HFFc6 (cell line): ENCODE measurements around the gene ZNF644. TPM values are rescaled to one million over a fixed set of nuclear protein-coding genes. Genes with fewer than 3 reads are reported as not detected.

ENCODE experiments used
- DNase-seq: peaks from one replicate; pipeline ENCODE4 v3.0.0-alpha.2; 2018
- H3K27ac Mint-ChIP-seq: 2 replicates; pipeline ENCODE4 v1.8.0; 2020; ENCODE audit warnings: mild to moderate bottlenecking, mixed read lengths
- H3K27me3 Mint-ChIP-seq: 2 replicates; pipeline ENCODE4 v1.8.0; 2021; ENCODE audit warnings: mild to moderate bottlenecking, moderate library complexity, mixed read lengths; ENCODE audit not compliant: insufficient read depth
- H3K36me3 Mint-ChIP-seq: 2 replicates; pipeline ENCODE4 v1.8.0; 2021; ENCODE audit warnings: low read depth, mixed read lengths
- H3K4me1 Mint-ChIP-seq: 2 replicates; pipeline ENCODE4 v1.8.0; 2020; ENCODE audit warnings: low read depth, mixed read lengths
- H3K4me3 Mint-ChIP-seq: 2 replicates; pipeline ENCODE4 v1.8.0; 2020; ENCODE audit warnings: mild to moderate bottlenecking, moderate library complexity, mixed read lengths
- H3K9me3 Mint-ChIP-seq: 2 replicates; pipeline ENCODE4 v1.8.0; 2020; ENCODE audit warnings: mild to moderate bottlenecking, mixed read lengths
- total RNA-seq, 6 experiments: library from RNA; stranded (reverse); fragmentation: NEBNext Ultra II Directional; extraction: Animal tissue kit (Norgen Biotek cat#: 25700); gene quantifications; 2 replicates in 1 of 6; 3 replicates in 5 of 6; pipeline ENCODE4 v1.2.3, GENCODE V29; 2021
- TF ChIP-seq, protein P1 (sequence below): fragments of 200-600 bp; sonication (generic); IDR thresholded peaks from 2 replicates; pipeline ENCODE4 v1.5.0; 2021; ENCODE audit warnings: antibody characterized with exemption, mild to moderate bottlenecking

The ZNF644 gene
- total RNA-seq, 6 experiments from 2014 or later: 27.3 to 33.2 (median 30.9) TPM

DNA sequence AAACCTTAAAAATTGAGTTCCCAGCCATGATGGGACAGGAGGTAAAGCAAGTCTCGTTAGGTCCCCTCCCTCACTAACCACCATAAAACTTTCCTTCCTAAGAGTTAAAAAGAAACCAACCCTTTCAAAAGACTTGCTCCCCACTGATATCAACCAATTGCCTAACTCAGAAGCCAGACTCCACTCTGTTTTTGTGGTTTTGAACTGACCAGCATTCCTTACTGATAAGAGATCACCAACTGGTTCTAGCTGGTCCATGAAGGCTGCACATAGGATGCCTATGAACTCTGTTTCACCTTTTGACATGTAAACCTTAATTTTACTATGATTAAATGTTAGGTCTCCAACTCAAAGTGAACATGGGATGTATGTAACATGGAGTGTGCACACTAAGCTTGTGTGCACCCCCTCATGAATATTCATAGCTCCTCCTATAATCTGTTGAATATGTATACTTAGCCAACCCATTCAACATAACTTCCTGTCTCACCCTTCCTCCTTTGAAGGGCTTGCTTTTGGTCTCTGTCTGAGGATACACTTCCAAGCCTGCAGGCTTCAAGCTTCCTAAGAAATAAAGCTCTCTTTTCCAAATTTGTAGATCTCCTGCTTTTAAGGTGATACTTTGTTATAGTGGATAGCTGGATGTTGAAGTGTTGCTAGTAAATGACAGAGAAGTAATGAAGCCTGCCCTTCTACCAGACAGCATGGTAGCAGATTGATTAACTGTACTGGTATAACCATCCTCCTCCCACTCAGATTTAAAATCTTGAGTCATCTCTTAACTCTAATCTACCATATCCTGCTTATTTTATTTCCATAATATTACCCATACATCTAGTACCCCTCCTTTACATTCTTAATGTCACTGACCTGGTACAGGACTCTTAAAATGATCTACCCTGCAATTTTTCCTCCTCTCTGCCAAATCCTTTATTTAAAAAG is 95.6 kb downstream of the ZNF644 start:
- DNase-seq: peak; percentile 75
- Mint-ChIP-seq H3K9me3 (no peaks in the 10 kb centered on the region), H3K4me1 (peaks cover 65% of the 10 kb centered on the region), H3K36me3 (peaks cover 28% of the 10 kb centered on the region), H3K27ac (peak overlapping the region; percentile 86), H3K4me3 (peak overlapping the region; percentile 73), H3K27me3 (peaks cover 3% of the 10 kb centered on the region; the same call in 1 of the 2 replicates)
- TF ChIP-seq, protein P1, sequence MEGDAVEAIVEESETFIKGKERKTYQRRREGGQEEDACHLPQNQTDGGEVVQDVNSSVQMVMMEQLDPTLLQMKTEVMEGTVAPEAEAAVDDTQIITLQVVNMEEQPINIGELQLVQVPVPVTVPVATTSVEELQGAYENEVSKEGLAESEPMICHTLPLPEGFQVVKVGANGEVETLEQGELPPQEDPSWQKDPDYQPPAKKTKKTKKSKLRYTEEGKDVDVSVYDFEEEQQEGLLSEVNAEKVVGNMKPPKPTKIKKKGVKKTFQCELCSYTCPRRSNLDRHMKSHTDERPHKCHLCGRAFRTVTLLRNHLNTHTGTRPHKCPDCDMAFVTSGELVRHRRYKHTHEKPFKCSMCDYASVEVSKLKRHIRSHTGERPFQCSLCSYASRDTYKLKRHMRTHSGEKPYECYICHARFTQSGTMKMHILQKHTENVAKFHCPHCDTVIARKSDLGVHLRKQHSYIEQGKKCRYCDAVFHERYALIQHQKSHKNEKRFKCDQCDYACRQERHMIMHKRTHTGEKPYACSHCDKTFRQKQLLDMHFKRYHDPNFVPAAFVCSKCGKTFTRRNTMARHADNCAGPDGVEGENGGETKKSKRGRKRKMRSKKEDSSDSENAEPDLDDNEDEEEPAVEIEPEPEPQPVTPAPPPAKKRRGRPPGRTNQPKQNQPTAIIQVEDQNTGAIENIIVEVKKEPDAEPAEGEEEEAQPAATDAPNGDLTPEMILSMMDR: no peak

DNA sequence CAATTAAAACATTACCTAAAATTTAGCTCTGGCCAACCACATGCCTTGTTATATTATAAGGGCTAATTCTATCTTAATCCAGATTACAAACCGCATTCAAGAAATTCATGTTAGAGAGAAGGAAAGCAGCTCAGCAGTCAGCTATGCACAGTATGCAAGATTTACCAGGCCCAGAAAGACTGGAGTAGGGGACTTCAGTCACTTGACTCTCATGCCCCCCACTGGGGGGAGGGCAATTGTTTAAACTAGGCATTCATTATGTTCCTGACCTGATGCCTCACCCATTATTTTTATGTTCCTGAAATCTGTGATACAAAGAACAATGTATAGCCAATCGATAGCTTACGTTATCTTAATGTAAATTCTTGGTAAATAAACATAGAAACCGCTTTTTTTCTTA is 96.9 kb downstream of the ZNF644 start:
- Mint-ChIP-seq H3K27me3 (peaks cover 3% of the 10 kb centered on the region; the same call in 1 of the 2 replicates), H3K4me1 (peaks cover 70% of the 10 kb centered on the region), H3K36me3 (peaks cover 28% of the 10 kb centered on the region), H3K27ac (no peak overlapping the region), H3K9me3 (no peaks in the 10 kb centered on the region), H3K4me3 (no peak overlapping the region)
- TF ChIP-seq, protein P1: no peak
- DNase-seq: no peak

DNA sequence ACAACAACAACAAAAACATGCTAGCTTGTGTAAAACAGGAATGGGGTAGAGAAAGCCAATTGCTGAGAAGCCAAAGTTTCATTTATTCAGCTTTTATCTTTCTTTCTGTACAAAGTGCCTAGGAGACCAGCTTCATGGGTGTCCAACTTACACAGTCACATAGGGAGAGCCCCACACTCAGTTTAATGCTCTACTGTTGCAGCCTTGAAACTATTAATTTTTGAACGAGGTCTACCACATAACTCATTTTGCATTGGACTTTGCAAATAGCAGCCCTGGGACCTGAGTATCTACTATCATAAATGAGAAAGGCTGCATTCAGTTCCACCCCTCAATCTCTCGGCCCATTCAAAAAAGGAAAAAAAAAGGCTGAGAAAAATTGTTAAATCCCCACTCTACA is 98.8 kb downstream of the ZNF644 start:
- Mint-ChIP-seq H3K36me3 (peaks cover 19% of the 10 kb centered on the region; the same call in 1 of the 2 replicates), H3K27ac (peak overlapping the region; percentile 64), H3K27me3 (peaks cover 3% of the 10 kb centered on the region; the same call in 1 of the 2 replicates), H3K4me1 (peaks cover 71% of the 10 kb centered on the region), H3K4me3 (peak overlapping the region; percentile 12; the same call in 1 of the 2 replicates), H3K9me3 (no peaks in the 10 kb centered on the region)
- DNase-seq: no peak
- TF ChIP-seq, protein P1: no peak

DNA sequence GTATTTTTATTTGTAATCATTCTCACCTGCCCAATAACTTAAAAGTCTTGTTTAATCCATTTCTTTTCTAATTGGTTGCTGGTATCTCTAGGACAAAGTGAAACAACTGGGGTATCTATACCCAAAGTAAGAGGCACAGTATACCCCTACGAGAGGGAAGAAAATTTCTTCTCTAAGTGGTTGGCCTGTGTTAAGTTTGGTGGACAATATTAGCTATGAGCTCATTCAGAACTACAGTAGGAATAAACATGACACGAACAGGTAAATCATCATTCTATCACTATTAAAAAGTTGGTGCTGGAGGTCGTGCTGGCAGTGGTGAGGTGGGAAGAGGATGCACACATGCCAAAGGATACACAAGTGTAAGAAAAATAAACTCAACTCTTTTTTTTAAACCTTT is 99.6 kb downstream of the ZNF644 start:
- peaks cover 3% of the 10 kb centered on the region; the same call in 1 of the 2 replicates for H3K27me3 Mint-ChIP-seq

DNA sequence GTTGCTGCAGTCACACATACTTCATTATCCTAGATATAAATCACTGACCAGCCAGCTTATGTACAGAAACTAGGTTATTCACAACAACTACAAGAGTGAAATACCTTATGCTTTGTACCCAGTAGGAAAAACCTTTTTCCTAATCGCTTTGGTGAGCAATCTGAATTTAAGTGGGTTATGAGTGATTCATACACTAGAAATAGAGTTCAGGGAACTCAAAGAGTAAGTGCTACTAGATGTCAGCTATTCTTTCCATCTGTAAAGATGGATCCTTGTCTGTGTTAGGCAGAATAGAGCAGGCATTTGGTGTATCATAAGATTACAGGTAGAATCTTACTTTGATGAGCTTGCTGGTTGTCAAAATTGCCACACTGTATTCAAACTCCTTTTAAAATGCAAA is 101.9 kb downstream of the ZNF644 start:
- Mint-ChIP-seq H3K4me3 (no peak overlapping the region), H3K4me1 (peaks cover 49% of the 10 kb centered on the region), H3K9me3 (no peaks in the 10 kb centered on the region), H3K36me3 (peaks cover 13% of the 10 kb centered on the region), H3K27ac (no peak overlapping the region), H3K27me3 (no peaks in the 10 kb centered on the region)
- peak; percentile 8 for DNase-seq
- TF ChIP-seq, protein P1: no peak

More for the DNA sequence above, 99.6 kb downstream of the ZNF644 start:
- peaks cover 69% of the 10 kb centered on the region for H3K4me1 Mint-ChIP-seq
- H3K36me3 Mint-ChIP-seq: peaks cover 21% of the 10 kb centered on the region
- no peak for DNase-seq
- no peak overlapping the region; the same call in 1 of the 2 replicates for H3K4me3 Mint-ChIP-seq
- peak overlapping the region; percentile 21; the same call in 1 of the 2 replicates for H3K27ac Mint-ChIP-seq
- TF ChIP-seq, protein P1: no peak
- H3K9me3 Mint-ChIP-seq: no peaks in the 10 kb centered on the region
